ENCODE measurements around the gene KNSTRN. TPM values are rescaled to one million over a fixed set of nuclear protein-coding genes. Genes with fewer than 3 reads are reported as not detected.

KNSTRN gene
- total and polyA plus RNA-seq, 2 donors (not counting 3 experiments of a cell fraction or from before 2014, with no cell fraction given), result 24.4 to 61.4 TPM

- FAIRE-seq, result no peak
These were observed 30.1 kb upstream of the KNSTRN start for GRCh38 chr15:40352281-40352901.

More at GRCh38 chr15:40352281-40352901, 30.1 kb upstream of the KNSTRN start:
- intact Hi-C loops (cut with micrococcal nuclease) (no loop called here), dilution Hi-C loops (cut with MboI; ENCODE audit: extremely low pct_ligation_motif_present, low sequenced_read_pairs) (no loop called here)
- Histone ChIP-seq H3K27me3 (ENCODE audit: control insufficient read depth in 2 of 2, insufficient read depth in 2 of 2, low read length in 2 of 2) (peaks cover 2 to 6% of the 10 kb centered on the region in 2 experiments), H3K9me3 (replicated peaks; ENCODE audit: control insufficient read depth, insufficient read depth, low read length) (no peaks in the 10 kb centered on the region), H3K27ac (ENCODE audit: insufficient read depth, low read depth, low read length) (no peak overlapping the region), H3K4me2 (ENCODE audit: insufficient read depth, low read length) (no peak overlapping the region), H2AFZ (ENCODE audit: low read depth, low read length) (no peak overlapping the region), H3K9ac (replicated peaks; ENCODE audit: extremely low read depth, insufficient read depth, low read length) (no peak overlapping the region), H3K36me3 (ENCODE audit: control insufficient read depth in 2 of 2, extremely low read depth in 1 of 2, insufficient read depth in 2 of 2, low read length in 2 of 2) (no peaks in the 10 kb centered on the region), H3K79me2 (ENCODE audit: control insufficient read depth, insufficient read depth, low read length) (no peaks in the 10 kb centered on the region), H3K9me1 (replicated peaks; ENCODE audit: control insufficient read depth, extremely low read depth, insufficient read depth, low read length) (no peaks in the 10 kb centered on the region), H3K4me3 (replicated peaks in 1 of 3; ENCODE audit: insufficient read depth in 1 of 3, low read depth in 1 of 3, low read length in 3 of 3) (no peak overlapping the region), H3K4me1 (ENCODE audit: control insufficient read depth, extremely low read depth, insufficient read depth, low read length) (no peaks in the 10 kb centered on the region), H4K20me1 (replicated peaks; ENCODE audit: control insufficient read depth, extremely low read depth, insufficient read depth, low read length) (no peaks in the 10 kb centered on the region)
- ChIA-PET CTCF (interaction anchor here (0.6 to 6.4 kb wide), 3 partner anchors 8 to 23 kb away, joined by 3 to 82 read pairs (median 50); partner anchors contain the start of gene CCDC9B), POLR2A (no interaction called here)
- no TSS peak for BruUV-seq (replicated peaks)
- TF ChIP-seq POLR2AphosphoS5 (IDR thresholded peaks at IDR 0.05; ENCODE audit: insufficient read depth, low read depth, low read length), result no peak
- TF ChIP-seq JUN (IDR thresholded peaks at IDR 0.05; ENCODE audit: borderline replicate concordance, insufficient read depth, insufficient read length, low read depth), result no peak
- TF ChIP-seq EZH2 (IDR thresholded peaks at IDR 0.05; ENCODE audit: borderline replicate concordance, low read depth, low read length, severe bottlenecking), result no peak
- TF ChIP-seq GATA2 (IDR thresholded peaks at IDR 0.05; ENCODE audit: insufficient read depth, insufficient read length, low read depth, low read length), result no peak
- no peak for TF ChIP-seq CTCF (IDR thresholded peaks at IDR 0.05; ENCODE audit: extremely low read depth in 1 of 2, insufficient read depth in 1 of 2, low read depth in 1 of 2, low read length in 2 of 2)
- TF ChIP-seq FOS (IDR thresholded peaks at IDR 0.05; ENCODE audit: borderline replicate concordance, insufficient read depth, low read length), result no peak
- no peak for DNase-seq (ENCODE audit: low read depth, low spot score)
